ENCODE measurements around the gene PRCC. TPM values are rescaled to one million over a fixed set of nuclear protein-coding genes. Genes with fewer than 3 reads are reported as not detected.

Gene PRCC
- total and polyA plus RNA-seq, 2 of the 13 experiments (the other 11 are each of a cell fraction or from before 2014, with no cell fraction given) = 24.2 to 40.5 TPM

- no peak for TF ChIP-seq ZNF512B (CRISPR knock-in tag; IDR thresholded peaks at IDR 0.05; ENCODE audit: borderline replicate concordance)
- TF ChIP-seq HBP1 (CRISPR knock-in tag; IDR thresholded peaks at IDR 0.05; ENCODE audit: low read depth) = peak; percentile 49; the same call in 1 of the 2 replicates
- TF ChIP-seq BORCS8-MEF2B (CRISPR knock-in tag; IDR thresholded peaks at IDR 0.05) = peak; percentile 14; the same call in 1 of the 2 replicates
- no peak for TF ChIP-seq PTBP1 (IDR thresholded peaks at IDR 0.05; ENCODE audit: low read depth, low read length, poor library complexity, severe bottlenecking)
- peak; percentile 85 for TF ChIP-seq MIER3 (CRISPR knock-in tag; IDR thresholded peaks at IDR 0.05; ENCODE audit: borderline replicate concordance)
- TF ChIP-seq, protein P1, sequence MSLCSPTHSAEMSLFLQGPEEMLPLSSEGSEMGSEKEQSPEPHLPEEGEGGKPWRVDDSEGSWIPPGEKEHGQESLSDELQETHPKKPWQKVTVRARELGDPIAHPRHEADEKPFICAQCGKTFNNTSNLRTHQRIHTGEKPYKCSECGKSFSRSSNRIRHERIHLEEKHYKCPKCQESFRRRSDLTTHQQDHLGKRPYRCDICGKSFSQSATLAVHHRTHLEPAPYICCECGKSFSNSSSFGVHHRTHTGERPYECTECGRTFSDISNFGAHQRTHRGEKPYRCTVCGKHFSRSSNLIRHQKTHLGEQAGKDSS (CRISPR knock-in tag; IDR thresholded peaks at IDR 0.05; ENCODE audit: borderline replicate concordance, low read depth) = no peak
- TF ChIP-seq ZNF101 (CRISPR knock-in tag; IDR thresholded peaks at IDR 0.05; ENCODE audit: borderline replicate concordance, low read depth) = no peak
- no peak for TF ChIP-seq ZBTB20 (CRISPR knock-in tag; IDR thresholded peaks at IDR 0.05; ENCODE audit: borderline replicate concordance, low read depth)
- no peak for TF ChIP-seq ZNF326 (CRISPR knock-in tag; IDR thresholded peaks at IDR 0.05; ENCODE audit: borderline replicate concordance)
- TF ChIP-seq SRF (IDR thresholded peaks at IDR 0.05; ENCODE audit: low read depth, low read length) = no peak
- TF ChIP-seq, protein P2, sequence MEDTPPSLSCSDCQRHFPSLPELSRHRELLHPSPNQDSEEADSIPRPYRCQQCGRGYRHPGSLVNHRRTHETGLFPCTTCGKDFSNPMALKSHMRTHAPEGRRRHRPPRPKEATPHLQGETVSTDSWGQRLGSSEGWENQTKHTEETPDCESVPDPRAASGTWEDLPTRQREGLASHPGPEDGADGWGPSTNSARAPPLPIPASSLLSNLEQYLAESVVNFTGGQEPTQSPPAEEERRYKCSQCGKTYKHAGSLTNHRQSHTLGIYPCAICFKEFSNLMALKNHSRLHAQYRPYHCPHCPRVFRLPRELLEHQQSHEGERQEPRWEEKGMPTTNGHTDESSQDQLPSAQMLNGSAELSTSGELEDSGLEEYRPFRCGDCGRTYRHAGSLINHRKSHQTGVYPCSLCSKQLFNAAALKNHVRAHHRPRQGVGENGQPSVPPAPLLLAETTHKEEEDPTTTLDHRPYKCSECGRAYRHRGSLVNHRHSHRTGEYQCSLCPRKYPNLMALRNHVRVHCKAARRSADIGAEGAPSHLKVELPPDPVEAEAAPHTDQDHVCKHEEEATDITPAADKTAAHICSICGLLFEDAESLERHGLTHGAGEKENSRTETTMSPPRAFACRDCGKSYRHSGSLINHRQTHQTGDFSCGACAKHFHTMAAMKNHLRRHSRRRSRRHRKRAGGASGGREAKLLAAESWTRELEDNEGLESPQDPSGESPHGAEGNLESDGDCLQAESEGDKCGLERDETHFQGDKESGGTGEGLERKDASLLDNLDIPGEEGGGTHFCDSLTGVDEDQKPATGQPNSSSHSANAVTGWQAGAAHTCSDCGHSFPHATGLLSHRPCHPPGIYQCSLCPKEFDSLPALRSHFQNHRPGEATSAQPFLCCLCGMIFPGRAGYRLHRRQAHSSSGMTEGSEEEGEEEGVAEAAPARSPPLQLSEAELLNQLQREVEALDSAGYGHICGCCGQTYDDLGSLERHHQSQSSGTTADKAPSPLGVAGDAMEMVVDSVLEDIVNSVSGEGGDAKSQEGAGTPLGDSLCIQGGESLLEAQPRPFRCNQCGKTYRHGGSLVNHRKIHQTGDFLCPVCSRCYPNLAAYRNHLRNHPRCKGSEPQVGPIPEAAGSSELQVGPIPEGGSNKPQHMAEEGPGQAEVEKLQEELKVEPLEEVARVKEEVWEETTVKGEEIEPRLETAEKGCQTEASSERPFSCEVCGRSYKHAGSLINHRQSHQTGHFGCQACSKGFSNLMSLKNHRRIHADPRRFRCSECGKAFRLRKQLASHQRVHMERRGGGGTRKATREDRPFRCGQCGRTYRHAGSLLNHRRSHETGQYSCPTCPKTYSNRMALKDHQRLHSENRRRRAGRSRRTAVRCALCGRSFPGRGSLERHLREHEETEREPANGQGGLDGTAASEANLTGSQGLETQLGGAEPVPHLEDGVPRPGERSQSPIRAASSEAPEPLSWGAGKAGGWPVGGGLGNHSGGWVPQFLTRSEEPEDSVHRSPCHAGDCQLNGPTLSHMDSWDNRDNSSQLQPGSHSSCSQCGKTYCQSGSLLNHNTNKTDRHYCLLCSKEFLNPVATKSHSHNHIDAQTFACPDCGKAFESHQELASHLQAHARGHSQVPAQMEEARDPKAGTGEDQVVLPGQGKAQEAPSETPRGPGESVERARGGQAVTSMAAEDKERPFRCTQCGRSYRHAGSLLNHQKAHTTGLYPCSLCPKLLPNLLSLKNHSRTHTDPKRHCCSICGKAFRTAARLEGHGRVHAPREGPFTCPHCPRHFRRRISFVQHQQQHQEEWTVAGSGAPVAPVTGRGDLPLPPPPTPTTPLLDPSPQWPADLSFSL (CRISPR knock-in tag; IDR thresholded peaks at IDR 0.05) = no peak
- no peak for TF ChIP-seq TCF12 (IDR thresholded peaks at IDR 0.05)
- TF ChIP-seq TCF12 (CRISPR knock-in tag; IDR thresholded peaks at IDR 0.05) = no peak
- TF ChIP-seq, protein P3, sequence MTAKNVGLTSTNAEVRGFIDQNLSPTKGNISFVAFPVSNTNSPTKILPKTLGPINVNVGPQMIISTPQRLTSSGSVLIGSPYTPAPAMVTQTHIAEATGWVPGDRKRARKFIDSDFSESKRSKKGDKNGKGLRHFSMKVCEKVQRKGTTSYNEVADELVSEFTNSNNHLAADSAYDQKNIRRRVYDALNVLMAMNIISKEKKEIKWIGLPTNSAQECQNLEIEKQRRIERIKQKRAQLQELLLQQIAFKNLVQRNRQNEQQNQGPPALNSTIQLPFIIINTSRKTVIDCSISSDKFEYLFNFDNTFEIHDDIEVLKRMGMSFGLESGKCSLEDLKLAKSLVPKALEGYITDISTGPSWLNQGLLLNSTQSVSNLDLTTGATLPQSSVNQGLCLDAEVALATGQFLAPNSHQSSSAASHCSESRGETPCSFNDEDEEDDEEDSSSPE (CRISPR knock-in tag; IDR thresholded peaks at IDR 0.05) = peak; percentile 45
- TF ChIP-seq ZNF878 (CRISPR knock-in tag; IDR thresholded peaks at IDR 0.05) = no peak
- TF ChIP-seq PHB2 (IDR thresholded peaks at IDR 0.05; ENCODE audit: partially characterized antibody) = no peak
These were observed at the start of gene PRCC (continued) for GRCh38 chr1:156767101-156767878.
